GM18517 (cell line): ENCODE measurements around the gene TNN.

Experiments
- ATAC-seq: cut with Tn5 transposase; IDR thresholded peaks from one replicate; pipeline ENCODE4 v1.9.1; 2021; ENCODE audit warnings: mild to moderate bottlenecking, moderate library complexity; ENCODE audit not compliant: unreplicated experiment

TNN gene

GRCh38 chr1:175171036-175171913 lies 103.6 kb downstream of the TNN start:
- ATAC-seq = no peak

GRCh38 chr1:175172503-175172902 lies 104.9 kb downstream of the TNN start:
- no peak for ATAC-seq

GRCh38 chr1:175173531-175173930 lies 105.9 kb downstream of the TNN start:
- no peak for ATAC-seq

GRCh38 chr1:175174309-175175102 lies 106.9 kb downstream of the TNN start:
- ATAC-seq = peak; percentile 77

- no peak for ATAC-seq
Observed at GRCh38 chr1:175176246-175176645, 108.6 kb downstream of the TNN start.

- no peak for ATAC-seq
Observed at GRCh38 chr1:175178056-175178455, 110.4 kb downstream of the TNN start.

GRCh38 chr1:175178456-175178855 lies 110.8 kb downstream of the TNN start:
- ATAC-seq = no peak

- ATAC-seq = no peak
Observed at GRCh38 chr1:175179837-175180590, 112.4 kb downstream of the TNN start.

- ATAC-seq = no peak
Observed at GRCh38 chr1:175182201-175182746, 114.6 kb downstream of the TNN start.

- ATAC-seq = no peak
Observed at GRCh38 chr1:175183586-175183985, 116.0 kb downstream of the TNN start.

- ATAC-seq = no peak
Observed at GRCh38 chr1:175185903-175186302, 118.3 kb downstream of the TNN start.

GRCh38 chr1:175186433-175187160 lies 119.0 kb downstream of the TNN start:
- ATAC-seq = no peak

- peak; percentile 70 for ATAC-seq
Observed at GRCh38 chr1:175188936-175189335, 121.3 kb downstream of the TNN start.

GRCh38 chr1:175191659-175192058 lies 124.0 kb downstream of the TNN start:
- ATAC-seq = peak; percentile 26

GRCh38 chr1:175192111-175192629 lies 124.5 kb downstream of the TNN start:
- peak; percentile 3 for ATAC-seq

GRCh38 chr1:175192630-175193526 lies 125.2 kb downstream of the TNN start, which contains the start of gene KIAA0040:
Gene KIAA0040 (minus strand): TSS chr1:175192776. CDS start chr1:175161013, 31,763 bp downstream.
- ATAC-seq = peak; percentile 34

GRCh38 chr1:175193527-175193910 lies 125.9 kb downstream of the TNN start:
- no peak for ATAC-seq

GRCh38 chr1:175195281-175195680 lies 127.6 kb downstream of the TNN start:
- ATAC-seq = no peak

- no peak for ATAC-seq
Observed at GRCh38 chr1:175195798-175196197, 128.2 kb downstream of the TNN start.
